Transverse colon (tissue), 4 donors: ENCODE data around the gene EYA2.

ENCODE experiments used
- EP300 ChIP-seq: sonication (generic); formaldehyde crosslinking; IDR thresholded peaks from one replicate; pipeline ENCODE4 v1.6.1; 2017; ENCODE audit warnings: antibody characterized with exemption, low read depth
- POLR2A ChIP-seq: fragments of 450-650 bp; IDR thresholded peaks from one replicate; pipeline ENCODE4 v1.6.1; 2016; ENCODE audit warnings: antibody characterized with exemption, mild to moderate bottlenecking, moderate library complexity
- POLR2AphosphoS5 ChIP-seq, 3 donors: sonication (generic); formaldehyde crosslinking; IDR thresholded peaks; one replicate each; pipeline ENCODE4 v1.6.1; 2016; ENCODE audit warnings: antibody characterized with exemption in 3 of 3
- TF ChIP-seq, protein P1 (sequence below), 5 experiments: fragments of 200-600 bp in 3 of 5; fragments of 450-650 bp in 2 of 5; sonication (generic) in 3 of 5; IDR thresholded peaks; 1 replicate in 2 of 5; 2 replicates in 3 of 5; pipeline ENCODE4 v1.5.1; 2016 to 2017; ENCODE audit warnings: antibody characterized with exemption in 5 of 5, inconsistent platforms in 3 of 5, mild to moderate bottlenecking in 2 of 5, moderate library complexity in 1 of 5

GRCh38 chr20:47228654-47229053 lies 334.0 kb downstream of the EYA2 start:
- TF ChIP-seq, protein P1, sequence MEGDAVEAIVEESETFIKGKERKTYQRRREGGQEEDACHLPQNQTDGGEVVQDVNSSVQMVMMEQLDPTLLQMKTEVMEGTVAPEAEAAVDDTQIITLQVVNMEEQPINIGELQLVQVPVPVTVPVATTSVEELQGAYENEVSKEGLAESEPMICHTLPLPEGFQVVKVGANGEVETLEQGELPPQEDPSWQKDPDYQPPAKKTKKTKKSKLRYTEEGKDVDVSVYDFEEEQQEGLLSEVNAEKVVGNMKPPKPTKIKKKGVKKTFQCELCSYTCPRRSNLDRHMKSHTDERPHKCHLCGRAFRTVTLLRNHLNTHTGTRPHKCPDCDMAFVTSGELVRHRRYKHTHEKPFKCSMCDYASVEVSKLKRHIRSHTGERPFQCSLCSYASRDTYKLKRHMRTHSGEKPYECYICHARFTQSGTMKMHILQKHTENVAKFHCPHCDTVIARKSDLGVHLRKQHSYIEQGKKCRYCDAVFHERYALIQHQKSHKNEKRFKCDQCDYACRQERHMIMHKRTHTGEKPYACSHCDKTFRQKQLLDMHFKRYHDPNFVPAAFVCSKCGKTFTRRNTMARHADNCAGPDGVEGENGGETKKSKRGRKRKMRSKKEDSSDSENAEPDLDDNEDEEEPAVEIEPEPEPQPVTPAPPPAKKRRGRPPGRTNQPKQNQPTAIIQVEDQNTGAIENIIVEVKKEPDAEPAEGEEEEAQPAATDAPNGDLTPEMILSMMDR (IDR thresholded peaks at IDR 0.05): no peak
- TF ChIP-seq EP300 (no peak), POLR2A (no peak), POLR2AphosphoS5 (IDR thresholded peaks at IDR 0.05) (no peak)
